HepG2 (cell line): ENCODE results near the gene SLC38A2. TPM values are rescaled to one million over a fixed set of nuclear protein-coding genes. Genes with fewer than 3 reads are reported as not detected.
"Not testable (repeated sequence)": the region's sequence is repeated elsewhere in the genome, so short reads cannot be mapped to it uniquely, and the experiment has no call there.

Source experiments
- ATAC-seq: fragments of 200-7000 bp; cut with Tn5 transposase; 3 replicates; pipeline ENCODE4 v1.9.1; 2020; ENCODE audit warnings: mild to moderate bottlenecking, moderate library complexity
- BruUV-seq: library from RNA; stranded (reverse); fragments of 400-500 nt; replicated peaks from 2 replicates; lab custom pipeline; 2021; lab: Mats Ljungman, UMichigan
- CTCF ChIA-PET: fragments of 300-600 bp; formaldehyde crosslinking; extraction: SDS; loops from one replicate; lab custom pipeline; 2021; ENCODE audit warnings: low total read pairs, inconsistent platforms, low intra/inter-chr PET ratio; lab: Yijun Ruan, JAX
- POLR2A ChIA-PET: fragments of 350-600 bp; sonication (Branson Sonifier 250); formaldehyde crosslinking; loops from one replicate; lab custom pipeline; 2020; ENCODE audit warnings: antibody characterized with exemption, inconsistent platforms; lab: Yijun Ruan, JAX
- DNase-seq: peaks from one replicate; pipeline ENCODE4 v3.0.0-alpha.2; 2015; ENCODE audit warnings: low spot score
- FAIRE-seq: peaks from 3 replicates; lab custom pipeline; 2011; peaks lifted over from hg19 to GRCh38; lab: Jason Lieb, UNC
- H2AFZ ChIP-seq: one replicate; pipeline ENCODE4 v1.6.1; 2011; ENCODE audit warnings: low read length, inconsistent platforms
- H3K27ac ChIP-seq: fragments of 300-600 bp; 3 replicates; pipeline ENCODE4 v1.8.0; 2011; ENCODE audit warnings: mixed run types, mild to moderate bottlenecking, mixed read lengths, low read length, inconsistent platforms; ENCODE audit not compliant: insufficient read depth; ENCODE audit errors: extremely low read length
- H3K27me3 ChIP-seq, 2 experiments: fragments of 200-600 bp in 1 of 2; 2 replicates in 1 of 2; 3 replicates in 1 of 2; pipeline versions ENCODE4 v1.6.0 to v1.8.0; 2011; ENCODE audit warnings: low read length in 2 of 2, mild to moderate bottlenecking in 2 of 2, moderate library complexity in 2 of 2, inconsistent platforms in 1 of 2; ENCODE audit not compliant: insufficient read depth in 2 of 2, control insufficient read depth in 1 of 2
- H3K36me3 ChIP-seq, 2 experiments: fragments of 200-600 bp in 1 of 2; replicated peaks in 1 of 2; 2 replicates in 1 of 2; 3 replicates in 1 of 2; pipeline versions ENCODE4 v1.5.1 to v1.8.0; 2011; ENCODE audit warnings: low read length in 2 of 2, inconsistent platforms in 1 of 2; ENCODE audit not compliant: insufficient read depth in 2 of 2, control insufficient read depth in 1 of 2
- H3K4me1 ChIP-seq: 2 replicates; pipeline ENCODE4 v1.5.1; 2012; ENCODE audit warnings: low read length, inconsistent platforms; ENCODE audit not compliant: insufficient read depth
- H3K4me2 ChIP-seq: 2 replicates; pipeline ENCODE4 v1.6.0; 2011; ENCODE audit warnings: low read depth, low read length, inconsistent platforms
- H3K4me3 ChIP-seq, 3 experiments: fragments of 200-600 bp in 1 of 3; sonication (generic), shearing (Covaris generic) in 1 of 3; replicated peaks in 1 of 3; 2 replicates each; pipeline ENCODE4 v1.5.1; 2011 to 2016; ENCODE audit warnings: low read length in 3 of 3, inconsistent platforms in 2 of 3, low read depth in 2 of 3, mild to moderate bottlenecking in 2 of 3, control low read depth in 1 of 3, mixed read lengths in 1 of 3; ENCODE audit not compliant: insufficient read depth in 1 of 3
- H3K79me2 ChIP-seq: one replicate; pipeline ENCODE4 v1.6.1; 2011; ENCODE audit warnings: low read length, inconsistent platforms; ENCODE audit not compliant: insufficient read depth
- H3K9ac ChIP-seq: 2 replicates; pipeline ENCODE4 v1.6.0; 2011; ENCODE audit warnings: mild to moderate bottlenecking, low read depth, low read length, inconsistent platforms; ENCODE audit not compliant: insufficient read depth
- H3K9me3 ChIP-seq: 2 replicates; pipeline ENCODE4 v1.5.1; 2012; ENCODE audit warnings: mild to moderate bottlenecking, low read length
- H4K20me1 ChIP-seq: 2 replicates; pipeline ENCODE4 v1.6.0; 2011; ENCODE audit warnings: inconsistent platforms, mild to moderate bottlenecking, low read length, moderate library complexity; ENCODE audit not compliant: insufficient read depth
- WGBS: methylation state at CpG from one replicate; pipeline ENCODE4 v1.1.6; 2017; ENCODE audit warnings: low lambda C conversion rate; 5-methylcytosine and 5-hydroxymethylcytosine counted together
- in situ Hi-C: cut with HindIII; loops from 2 replicates; pipeline ENCODE4 v1.10.0; 2017; ENCODE audit warnings: low pct_unique_long_range_greater_than_20kb; ENCODE audit not compliant: extremely low pct_ligation_motif_present
- intact Hi-C: fragments of 100-400 bp; cut with micrococcal nuclease; formaldehyde crosslinking; loops from one replicate; pipeline ENCODE4 v1.10.0; 2022; ENCODE audit not compliant: unreplicated experiment
- polyA plus RNA-seq, 8 experiments: library from polyadenylated mRNA; depleted of rRNA in 3 of 8; stranded (reverse) in 7 of 8; unstranded in 1 of 8; fragments of >200 nt; fragmentation: Illumina TruSeq in 4 of 8; extraction: Trizol in 4 of 8; gene quantifications; 2 replicates each; pipeline versions ENCODE4 v1.2.1 to v1.2.3, GENCODE V29; 2011 to 2016; ENCODE audit warnings: low read depth in 4 of 8, missing spikeins in 1 of 8, mixed read lengths in 1 of 8; ENCODE audit not compliant: insufficient read depth in 1 of 8
- total RNA-seq, 5 experiments: library from RNA; depleted of rRNA; stranded (reverse); fragments of >200 nt; fragmentation: Illumina TruSeq; extraction: Trizol; gene quantifications; 2 replicates each; pipeline ENCODE4 v1.2.3, GENCODE V29; 2016; ENCODE audit warnings: low read depth in 1 of 5
- TF ChIP-seq, protein P1 (sequence below): sonication (generic); formaldehyde crosslinking; IDR thresholded peaks from 2 replicates; pipeline ENCODE4 v1.4.0; 2020; ENCODE audit warnings: mild to moderate bottlenecking, missing genetic modification reagents

SLC38A2 gene
- total and polyA plus RNA-seq, 2 of the 13 experiments (the other 11 are each of a cell fraction or from before 2014, with no cell fraction given): 368 to 880 TPM

DNA sequence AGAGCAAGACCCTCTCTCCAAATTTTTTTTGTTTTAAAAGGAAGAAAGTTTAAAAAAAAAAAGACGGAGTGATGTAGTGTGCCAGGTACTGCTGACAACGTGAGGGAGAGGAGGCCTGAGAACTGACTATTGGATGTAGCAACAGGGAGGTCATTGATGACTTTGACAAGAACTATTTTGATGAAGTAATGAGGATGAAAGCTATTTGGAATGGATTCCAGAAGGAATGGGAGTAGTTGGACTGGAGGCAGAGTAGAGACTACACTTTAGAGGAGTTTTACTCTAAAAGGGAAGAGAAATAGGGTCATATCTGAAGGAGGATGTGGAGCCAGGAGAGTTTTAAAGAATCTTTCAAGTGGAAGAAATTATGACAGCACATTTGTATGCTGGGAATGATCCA, 27.8 kb upstream of the SLC38A2 start (continued):
- TF ChIP-seq, protein P1, sequence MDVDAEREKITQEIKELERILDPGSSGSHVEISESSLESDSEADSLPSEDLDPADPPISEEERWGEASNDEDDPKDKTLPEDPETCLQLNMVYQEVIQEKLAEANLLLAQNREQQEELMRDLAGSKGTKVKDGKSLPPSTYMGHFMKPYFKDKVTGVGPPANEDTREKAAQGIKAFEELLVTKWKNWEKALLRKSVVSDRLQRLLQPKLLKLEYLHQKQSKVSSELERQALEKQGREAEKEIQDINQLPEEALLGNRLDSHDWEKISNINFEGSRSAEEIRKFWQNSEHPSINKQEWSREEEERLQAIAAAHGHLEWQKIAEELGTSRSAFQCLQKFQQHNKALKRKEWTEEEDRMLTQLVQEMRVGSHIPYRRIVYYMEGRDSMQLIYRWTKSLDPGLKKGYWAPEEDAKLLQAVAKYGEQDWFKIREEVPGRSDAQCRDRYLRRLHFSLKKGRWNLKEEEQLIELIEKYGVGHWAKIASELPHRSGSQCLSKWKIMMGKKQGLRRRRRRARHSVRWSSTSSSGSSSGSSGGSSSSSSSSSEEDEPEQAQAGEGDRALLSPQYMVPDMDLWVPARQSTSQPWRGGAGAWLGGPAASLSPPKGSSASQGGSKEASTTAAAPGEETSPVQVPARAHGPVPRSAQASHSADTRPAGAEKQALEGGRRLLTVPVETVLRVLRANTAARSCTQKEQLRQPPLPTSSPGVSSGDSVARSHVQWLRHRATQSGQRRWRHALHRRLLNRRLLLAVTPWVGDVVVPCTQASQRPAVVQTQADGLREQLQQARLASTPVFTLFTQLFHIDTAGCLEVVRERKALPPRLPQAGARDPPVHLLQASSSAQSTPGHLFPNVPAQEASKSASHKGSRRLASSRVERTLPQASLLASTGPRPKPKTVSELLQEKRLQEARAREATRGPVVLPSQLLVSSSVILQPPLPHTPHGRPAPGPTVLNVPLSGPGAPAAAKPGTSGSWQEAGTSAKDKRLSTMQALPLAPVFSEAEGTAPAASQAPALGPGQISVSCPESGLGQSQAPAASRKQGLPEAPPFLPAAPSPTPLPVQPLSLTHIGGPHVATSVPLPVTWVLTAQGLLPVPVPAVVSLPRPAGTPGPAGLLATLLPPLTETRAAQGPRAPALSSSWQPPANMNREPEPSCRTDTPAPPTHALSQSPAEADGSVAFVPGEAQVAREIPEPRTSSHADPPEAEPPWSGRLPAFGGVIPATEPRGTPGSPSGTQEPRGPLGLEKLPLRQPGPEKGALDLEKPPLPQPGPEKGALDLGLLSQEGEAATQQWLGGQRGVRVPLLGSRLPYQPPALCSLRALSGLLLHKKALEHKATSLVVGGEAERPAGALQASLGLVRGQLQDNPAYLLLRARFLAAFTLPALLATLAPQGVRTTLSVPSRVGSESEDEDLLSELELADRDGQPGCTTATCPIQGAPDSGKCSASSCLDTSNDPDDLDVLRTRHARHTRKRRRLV (CRISPR knock-in tag): no peak

DNA sequence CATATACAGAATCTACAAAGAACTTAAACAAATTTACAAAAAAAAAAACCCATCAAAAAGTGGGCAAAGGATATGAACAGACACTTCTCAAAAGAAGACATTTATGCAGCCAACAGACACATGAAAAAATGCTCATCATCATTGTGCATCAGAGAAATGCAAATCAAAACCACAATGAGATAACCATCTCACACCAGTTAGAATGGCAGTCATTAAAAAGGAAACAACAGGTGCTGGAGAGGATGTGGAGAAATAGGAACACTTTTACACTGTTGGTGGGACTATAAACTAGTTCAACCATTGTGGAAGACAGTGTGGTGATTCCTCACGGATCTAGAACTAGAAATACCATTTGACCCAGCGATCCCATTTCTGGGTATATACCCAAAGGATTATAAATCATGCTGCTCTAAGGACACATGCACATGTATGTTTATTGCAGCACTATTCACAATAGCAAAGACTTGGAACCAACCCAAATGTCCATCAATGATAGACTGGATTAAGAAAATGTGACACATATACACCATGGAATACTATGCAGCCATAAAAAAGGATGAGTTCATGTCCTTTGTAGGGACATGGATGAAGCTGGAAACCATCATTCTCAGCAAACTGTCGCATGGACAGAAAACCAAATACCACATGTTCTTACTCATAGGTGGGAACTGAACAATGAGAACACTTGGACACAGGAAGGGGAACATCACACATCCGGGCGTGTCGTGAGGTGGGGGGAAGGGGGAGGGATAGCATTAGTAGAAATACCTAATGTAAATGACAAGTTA, 27.1 kb upstream of the SLC38A2 start:
- intact Hi-C loops, H3K36me3 ChIP-seq, H3K4me3 ChIP-seq, H3K27me3 ChIP-seq, H3K79me2 ChIP-seq, DNase-seq, H3K4me2 ChIP-seq, in situ Hi-C loops, ATAC-seq, H4K20me1 ChIP-seq, FAIRE-seq, CTCF ChIA-PET, BruUV-seq, H3K27ac ChIP-seq, H3K9me3 ChIP-seq, H3K9ac ChIP-seq, H2AFZ ChIP-seq: not testable (repeated sequence)
- H3K4me1 ChIP-seq: peaks cover 33% of the 10 kb centered on the region
- WGBS: 96% methylated on average over 6 of the region's 6 CpGs
- POLR2A ChIA-PET: interaction anchor here (1.6 kb wide), 1 partner anchor 13 kb away, joined by 6 read pairs; no protein-coding TSS in a partner anchor
